ENCODE data around the gene STX5.
"Not testable (repeated sequence)": the region's sequence is repeated elsewhere in the genome, so short reads cannot be mapped to it uniquely, and the experiment has no call there.

STX5 gene, protein sequence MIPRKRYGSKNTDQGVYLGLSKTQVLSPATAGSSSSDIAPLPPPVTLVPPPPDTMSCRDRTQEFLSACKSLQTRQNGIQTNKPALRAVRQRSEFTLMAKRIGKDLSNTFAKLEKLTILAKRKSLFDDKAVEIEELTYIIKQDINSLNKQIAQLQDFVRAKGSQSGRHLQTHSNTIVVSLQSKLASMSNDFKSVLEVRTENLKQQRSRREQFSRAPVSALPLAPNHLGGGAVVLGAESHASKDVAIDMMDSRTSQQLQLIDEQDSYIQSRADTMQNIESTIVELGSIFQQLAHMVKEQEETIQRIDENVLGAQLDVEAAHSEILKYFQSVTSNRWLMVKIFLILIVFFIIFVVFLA

DNA sequence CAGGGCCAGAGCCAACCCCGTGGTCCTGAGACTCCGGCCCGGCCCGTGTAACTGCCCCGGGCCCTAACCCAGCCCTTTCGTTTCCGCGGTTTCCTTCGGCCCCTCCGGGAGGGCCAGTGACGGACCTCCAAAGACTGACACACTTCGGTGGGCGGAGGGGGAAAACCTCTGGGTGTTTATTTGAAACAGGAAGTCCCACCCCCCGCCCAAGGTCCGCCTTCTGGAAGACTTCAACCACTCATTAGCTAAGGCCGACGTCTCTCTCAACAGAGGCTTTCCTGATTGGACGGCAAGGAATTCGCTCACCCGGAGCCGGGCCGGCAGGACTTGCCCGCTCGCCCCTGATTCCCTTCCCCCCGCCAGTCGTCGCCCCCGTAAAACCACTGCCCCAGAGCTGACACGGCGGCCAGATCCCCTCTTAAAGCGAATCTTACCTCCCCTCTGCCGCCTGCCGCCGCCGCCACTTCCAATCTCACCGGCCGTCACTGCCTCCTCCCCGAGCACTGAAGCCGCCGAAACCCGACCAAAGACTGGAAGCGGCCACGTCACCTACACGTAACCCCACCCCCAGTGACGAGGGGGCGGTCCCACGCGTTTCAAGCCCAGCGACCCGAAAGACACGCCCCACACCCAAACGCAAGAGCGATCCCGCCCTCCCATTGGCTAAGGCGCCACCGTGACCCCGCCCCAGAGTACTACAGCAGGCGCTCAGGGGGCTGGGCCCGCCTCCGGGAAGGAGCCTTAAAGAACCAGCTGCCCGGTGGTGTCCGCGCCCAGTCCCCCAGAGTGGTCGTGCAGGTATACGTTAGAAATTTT lies at the start of gene STX5:
Gene STX5, minus strand, starts transcription at position 532 of the 816 bp plus-strand sequence. CDS start 808 bp downstream, outside the sequence.
- DNase-seq (ENCODE audit: low read depth): peak; percentile 87

DNA sequence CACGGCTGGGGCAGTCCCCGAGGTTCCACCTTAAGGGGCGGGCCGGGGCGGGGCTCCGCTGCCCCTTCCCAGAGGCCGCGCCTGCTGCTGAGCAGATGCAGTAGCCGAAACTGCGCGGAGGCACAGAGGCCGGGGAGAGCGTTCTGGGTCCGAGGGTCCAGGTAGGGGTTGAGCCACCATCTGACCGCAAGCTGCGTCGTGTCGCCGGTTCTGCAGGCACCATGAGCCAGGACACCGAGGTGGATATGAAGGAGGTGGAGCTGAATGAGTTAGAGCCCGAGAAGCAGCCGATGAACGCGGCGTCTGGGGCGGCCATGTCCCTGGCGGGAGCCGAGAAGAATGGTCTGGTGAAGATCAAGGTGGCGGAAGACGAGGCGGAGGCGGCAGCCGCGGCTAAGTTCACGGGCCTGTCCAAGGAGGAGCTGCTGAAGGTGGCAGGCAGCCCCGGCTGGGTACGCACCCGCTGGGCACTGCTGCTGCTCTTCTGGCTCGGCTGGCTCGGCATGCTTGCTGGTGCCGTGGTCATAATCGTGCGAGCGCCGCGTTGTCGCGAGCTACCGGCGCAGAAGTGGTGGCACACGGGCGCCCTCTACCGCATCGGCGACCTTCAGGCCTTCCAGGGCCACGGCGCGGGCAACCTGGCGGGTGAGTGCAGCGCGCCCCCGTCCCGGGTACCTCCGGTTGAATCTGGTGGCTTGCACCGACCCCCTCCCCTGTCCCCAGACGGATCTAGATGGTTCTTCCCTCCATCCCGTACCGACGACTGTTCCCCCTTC lies 49.1 kb upstream of the STX5 start, which contains the start of gene SLC3A2:
Gene SLC3A2, plus strand, starts transcription at position 94 of the 776 bp plus-strand sequence. Its CDS starts 128 bp downstream, at position 222.
- DNase-seq (ENCODE audit: low read depth): peak; percentile 51

DNA sequence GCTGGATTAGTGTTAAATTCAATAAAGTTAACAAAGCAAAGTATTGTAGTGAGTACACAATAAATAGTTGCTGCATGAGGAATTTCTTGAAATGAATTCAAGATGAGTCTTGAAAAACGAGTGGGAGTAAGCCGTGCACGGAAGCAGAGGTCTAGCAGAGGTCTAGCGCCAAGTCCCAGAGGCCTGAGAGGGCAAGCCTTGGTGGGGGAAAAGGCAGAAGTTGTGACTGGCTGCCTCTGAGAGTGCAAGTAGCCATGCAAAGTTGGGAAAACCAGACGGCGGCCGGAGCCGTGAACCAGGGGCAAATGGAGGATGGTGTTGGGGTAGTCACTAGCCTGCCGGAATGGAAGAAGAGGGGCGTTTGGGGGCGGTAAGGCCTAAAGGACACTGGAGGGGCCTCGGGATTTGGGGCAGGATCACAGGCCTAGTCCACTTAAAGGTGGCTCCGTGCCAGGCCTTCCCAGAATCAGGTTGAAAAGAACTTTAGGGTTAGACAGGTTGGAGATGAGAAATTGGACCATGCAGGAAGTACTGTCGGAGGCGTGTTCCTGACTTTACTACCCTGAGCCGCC lies 48.5 kb upstream of the STX5 start:
- DNase-seq (ENCODE audit: low read depth): peak; percentile 74

DNA sequence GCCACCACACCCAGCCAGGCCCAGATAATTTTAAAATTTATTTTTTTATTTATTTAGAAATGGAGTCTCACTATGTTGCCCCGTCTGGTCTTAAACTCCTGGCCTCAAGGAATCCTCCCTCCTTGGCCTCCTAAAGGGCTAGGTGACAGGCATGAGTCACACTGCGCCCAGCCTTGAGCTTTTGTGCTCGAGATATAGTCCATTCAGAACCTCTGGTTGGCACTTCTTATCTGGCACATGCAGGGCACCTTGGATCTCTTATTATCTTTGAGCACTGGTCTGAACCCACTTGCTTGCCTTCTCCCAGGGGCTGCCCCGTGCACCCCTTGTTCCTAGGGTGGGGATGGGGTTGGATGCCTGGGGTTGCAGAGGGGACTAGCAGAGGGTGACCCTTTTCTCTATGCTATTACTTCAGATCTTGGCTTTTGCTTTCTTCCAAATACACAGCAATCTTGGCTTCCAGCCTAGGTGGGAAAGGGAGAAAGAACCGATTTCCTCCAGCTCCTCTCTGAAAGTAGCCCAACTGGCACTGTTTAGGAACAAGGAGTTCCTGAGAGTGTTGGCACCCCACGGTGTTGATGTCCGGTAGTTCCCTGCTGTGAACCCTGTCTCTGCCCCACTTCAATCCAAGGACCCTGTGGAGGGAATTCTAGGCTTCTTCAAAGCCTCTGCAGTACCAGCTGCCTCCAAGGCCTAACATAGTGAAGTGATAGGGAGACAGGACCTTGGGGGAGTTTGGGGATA lies 47.6 kb upstream of the STX5 start:
- no peak for DNase-seq (ENCODE audit: low read depth)

DNA sequence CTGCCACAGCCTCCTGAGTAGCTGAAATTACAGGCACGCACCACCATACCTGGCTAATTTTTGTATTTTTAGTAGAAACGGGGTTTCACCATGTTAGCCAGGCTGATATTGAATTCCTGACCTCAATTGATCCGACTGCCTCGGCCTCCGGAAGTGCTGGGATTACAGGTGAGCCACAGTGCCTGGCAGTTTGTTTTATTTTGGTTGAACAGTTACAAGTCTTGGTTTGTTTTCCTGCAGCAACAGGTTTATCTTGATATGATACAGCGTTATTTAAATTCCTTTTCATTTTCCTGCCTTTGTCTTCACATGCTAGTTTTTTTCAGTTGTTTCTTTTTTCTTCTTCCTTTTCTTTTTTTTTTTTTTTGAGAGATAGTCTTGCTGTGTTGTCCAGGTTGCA lies 44.9 kb upstream of the STX5 start:
- no peak for DNase-seq (ENCODE audit: low read depth)

DNA sequence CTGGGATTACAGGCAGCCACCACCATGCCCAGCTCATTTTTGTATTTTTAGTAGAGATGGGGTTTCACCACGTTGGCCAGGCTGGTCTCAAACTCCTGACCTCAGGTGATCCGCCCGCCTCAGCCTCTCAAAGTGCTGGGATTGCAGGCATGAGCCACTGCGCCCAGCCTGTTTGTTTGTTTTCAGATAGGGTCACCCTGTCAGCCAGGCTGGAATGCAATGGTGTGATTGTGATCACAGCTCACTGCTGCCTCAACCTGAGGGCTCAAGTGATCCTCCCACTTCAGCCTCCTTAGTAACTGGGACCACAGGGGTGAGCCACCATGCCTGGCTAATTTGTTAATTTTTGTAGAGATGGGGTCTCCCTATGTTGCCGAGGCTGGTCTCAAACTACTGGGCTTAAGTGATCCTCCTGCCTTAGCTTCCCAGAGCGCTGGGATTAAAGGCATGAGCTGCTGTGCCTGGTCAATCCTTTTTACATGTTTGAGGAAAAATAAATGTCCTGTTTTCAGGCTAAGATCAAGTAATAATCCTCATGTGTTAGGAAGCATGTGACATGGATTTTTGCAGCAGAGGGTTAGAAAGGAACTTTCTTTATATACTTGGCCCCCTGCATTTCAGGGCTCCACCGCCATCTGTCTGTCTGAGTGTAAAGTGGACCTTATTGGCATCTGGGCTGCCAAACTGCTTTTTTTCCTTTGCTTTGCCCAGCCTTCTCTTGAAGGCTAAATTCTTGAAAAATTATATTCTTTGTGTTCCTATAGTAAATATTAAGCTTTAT lies 44.0 kb upstream of the STX5 start:
- no peak for DNase-seq (ENCODE audit: low read depth)

DNA sequence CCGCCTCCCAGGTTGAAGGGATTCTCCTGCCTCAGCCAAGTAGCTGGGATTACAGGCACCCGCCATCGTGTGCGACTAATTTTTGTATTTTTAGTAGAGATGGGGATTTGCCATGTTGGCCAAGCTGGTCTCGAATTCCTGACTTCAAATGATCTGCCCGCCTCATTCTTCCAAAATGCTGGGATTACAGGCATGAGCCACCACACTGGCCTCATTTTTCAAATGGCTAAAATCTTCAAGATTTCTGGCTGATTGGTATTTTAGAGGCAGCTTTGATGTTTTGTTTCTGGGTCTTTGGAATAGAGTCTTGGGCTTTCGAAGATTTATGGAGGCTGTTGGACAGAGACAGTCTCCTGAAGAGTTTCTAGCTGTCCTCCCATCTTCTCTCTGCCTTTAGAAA lies 43.0 kb upstream of the STX5 start:
- DNase-seq (ENCODE audit: low read depth): no peak

DNA sequence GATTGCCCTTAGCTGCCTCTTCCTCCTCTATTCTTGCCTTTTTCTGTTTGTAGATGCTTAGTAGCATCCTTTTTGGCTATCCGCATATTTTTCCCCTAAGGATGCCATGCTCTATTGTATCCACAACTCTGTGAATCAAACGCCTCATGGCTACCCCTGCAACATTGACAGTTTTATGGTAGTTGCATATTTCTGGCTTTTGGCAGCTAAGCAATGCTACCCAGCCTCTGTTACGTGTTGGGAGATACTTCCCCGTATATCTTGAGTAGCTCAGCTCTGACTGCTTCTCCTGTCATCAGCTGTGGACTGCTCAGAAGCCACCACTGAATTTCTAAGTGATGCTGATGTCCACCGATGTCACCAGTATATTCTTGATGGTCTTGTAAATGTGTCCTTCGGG lies 33.8 kb upstream of the STX5 start:
- no peak for DNase-seq (ENCODE audit: low read depth)

DNA sequence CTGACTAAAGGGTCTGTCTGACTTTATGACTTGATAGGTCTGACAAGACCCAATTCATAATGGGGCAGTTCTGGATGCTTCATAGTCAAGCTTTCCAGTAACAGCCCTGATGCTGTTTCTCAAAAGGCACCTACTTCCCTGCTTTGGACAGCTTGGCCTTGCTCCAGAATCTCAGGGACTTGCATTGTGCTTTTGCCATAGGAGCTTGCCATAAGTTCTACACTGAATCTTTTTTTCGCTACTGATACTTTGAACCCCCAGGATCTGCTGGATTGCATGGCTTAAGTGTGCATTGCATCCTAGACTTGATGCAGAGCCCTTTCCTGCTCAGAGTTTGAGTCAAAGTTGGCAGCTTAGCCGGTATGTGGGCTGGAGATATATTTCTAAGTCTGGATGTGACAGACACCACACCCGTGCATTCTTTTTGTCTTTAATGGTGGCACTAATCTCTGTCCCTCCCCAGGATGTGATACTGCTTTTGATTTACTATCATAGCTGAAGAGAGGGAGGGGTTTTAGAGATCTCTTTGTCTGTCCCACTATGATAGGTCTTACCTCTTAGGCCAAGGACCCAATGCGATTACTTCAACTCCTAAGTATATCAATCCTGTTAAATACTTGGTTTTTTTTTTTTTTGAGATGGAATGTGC lies 32.0 kb upstream of the STX5 start:
- no peak for DNase-seq (ENCODE audit: low read depth)

DNA sequence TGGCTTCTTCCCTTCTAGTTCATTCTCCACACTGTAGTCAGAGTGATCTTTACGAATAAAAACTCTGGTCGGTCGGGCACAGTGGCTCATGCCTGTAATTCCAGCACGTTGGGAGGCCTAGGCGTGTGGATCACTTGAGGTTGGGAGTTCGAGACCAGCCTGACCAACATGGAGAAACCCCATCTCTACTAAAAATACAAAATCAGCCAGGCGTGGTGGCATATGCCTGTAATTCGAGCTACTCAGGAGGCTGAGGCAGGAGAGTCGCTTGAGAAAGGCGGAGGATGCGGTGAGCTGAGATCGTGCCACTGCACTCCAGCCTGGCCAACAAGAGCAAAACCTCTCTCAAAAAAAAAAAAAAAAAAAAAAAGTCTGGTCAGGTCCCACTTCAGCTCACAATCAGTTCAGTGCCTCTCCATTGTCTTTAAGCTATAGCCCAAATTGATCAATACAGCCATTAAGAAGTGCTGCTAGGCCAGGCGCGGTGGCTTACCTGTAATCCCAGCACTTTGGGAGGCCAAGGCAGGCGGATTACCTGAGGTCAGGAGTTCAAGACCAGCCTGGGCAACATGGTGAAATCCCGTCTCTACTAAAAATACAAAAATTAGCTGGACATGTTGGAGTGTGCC lies 29.8 kb upstream of the STX5 start:
- DNase-seq (ENCODE audit: low read depth): not testable (repeated sequence)

DNA sequence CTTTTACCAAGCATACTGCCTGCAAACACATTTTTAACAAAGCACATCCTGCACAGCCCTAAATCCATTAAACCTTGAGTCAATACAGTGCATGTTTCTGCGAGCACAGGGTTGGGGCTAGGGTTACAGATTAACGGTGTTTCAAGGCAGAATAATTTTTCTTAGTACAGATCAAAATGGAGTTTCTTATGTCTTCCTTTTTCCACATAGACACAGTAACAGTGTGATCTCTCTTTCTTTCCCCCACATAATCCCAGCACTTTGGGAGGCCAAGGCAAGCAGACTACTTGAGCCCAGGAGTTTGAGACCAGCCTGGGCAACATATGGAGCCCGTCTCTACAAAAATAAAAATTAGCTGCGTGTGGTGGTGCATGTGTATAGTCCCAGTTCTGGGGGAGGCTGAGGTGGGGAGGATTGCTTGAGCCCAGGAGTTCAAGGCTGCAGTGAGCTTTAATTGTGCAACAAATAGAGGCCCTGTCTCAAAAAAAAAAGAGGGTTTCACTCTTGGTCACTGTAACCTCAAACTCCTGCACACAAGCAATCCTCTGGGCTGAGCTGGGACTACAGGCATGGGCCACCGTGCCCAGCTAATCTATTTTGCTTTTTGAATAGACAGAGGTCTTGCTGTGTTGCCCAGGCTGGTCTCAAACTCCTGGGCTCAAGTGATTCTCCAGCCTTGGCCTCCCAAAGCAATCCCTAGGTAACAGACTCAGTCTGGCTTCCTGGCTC lies 29.1 kb upstream of the STX5 start:
- DNase-seq (ENCODE audit: low read depth): no peak

DNA sequence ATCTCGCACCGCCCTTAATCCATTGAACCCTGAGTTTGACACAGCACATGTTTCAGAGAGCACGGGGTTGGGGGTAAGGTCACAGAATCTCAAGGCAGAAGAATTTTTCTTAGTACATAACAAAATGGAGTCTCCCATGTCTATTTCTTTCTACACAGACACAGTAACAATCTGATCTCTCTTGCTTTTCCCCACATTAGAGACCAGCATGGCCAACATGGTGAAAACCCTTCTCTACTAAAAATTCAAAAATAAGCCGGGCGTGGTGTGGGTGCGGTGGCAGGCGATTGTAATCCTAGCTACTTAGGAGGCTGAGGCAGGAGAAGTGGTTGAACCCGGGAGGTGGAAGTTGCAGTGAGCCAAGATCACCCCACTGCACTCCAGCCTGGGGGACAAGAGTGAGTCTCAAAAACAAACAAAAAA lies 27.4 kb upstream of the STX5 start:
- DNase-seq (ENCODE audit: low read depth): not testable (repeated sequence)

DNA sequence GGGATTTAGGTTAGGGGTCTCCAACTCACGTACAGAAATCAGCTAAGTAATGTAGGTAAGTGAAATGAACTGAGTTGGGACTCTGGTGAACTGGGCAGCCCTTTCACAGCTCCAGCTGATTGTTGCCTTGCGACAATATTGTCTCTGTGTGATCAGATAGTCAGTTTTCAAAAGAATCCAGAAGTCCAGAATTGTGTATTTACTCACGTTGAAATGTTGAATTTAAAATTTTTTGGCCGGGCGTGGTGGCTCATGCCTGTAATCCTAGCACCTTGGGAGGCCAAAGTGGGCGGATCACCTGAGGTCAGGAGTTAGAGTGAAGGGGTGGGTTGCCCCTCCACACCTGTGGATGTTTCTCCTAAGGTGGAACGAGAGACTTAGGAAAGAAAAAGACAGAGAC lies 26.4 kb upstream of the STX5 start:
- DNase-seq (ENCODE audit: low read depth): no peak

DNA sequence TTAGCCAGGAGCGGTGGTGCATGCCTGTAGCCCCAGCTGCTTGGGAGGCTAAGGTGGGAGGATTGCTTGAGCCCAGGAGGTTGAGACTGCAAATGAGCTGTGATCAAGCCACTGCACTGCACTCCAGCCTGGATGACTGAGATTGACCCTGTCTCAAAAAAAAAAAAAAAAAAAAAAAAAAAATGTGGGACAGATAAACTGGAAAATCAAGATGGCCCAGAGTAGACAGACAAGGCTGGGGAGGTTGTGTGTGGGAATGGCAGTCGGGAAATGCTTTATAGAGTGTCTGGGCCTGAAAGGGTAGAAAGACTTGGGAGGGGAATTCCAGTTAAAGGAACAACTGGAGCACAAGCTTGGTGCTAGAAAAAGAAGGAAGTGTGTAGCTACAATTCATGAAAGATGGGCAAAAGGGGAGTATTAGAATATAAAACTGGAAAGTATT lies 25.7 kb upstream of the STX5 start:
- no peak for DNase-seq (ENCODE audit: low read depth)

DNA sequence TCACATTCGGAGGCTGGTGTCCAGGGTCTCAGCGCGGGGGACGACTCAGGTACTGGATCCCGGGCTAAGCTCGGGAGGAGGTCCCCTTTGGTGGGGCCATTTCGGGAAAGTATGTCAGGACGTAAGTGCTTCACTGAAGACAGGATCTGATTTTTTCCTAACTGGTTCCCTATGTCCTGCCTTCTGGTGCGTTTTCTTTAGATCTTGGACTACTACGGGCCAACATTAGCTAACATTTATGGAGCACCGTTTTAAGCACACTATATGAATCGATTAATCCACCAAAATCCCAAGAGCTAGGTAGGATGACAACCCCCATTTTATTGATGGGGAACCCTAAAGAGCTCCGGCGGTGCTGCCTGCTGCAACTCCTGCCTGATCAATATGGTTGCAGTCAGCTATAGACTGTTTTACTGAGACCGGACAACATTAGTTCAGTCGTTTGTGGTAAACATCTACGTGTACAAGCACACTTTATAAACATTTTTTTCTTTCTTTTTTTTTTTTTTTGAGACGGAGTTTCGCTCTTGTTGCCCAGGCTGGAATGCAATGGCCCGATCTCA lies 24.6 kb upstream of the STX5 start:
- no peak for DNase-seq (ENCODE audit: low read depth)

DNA sequence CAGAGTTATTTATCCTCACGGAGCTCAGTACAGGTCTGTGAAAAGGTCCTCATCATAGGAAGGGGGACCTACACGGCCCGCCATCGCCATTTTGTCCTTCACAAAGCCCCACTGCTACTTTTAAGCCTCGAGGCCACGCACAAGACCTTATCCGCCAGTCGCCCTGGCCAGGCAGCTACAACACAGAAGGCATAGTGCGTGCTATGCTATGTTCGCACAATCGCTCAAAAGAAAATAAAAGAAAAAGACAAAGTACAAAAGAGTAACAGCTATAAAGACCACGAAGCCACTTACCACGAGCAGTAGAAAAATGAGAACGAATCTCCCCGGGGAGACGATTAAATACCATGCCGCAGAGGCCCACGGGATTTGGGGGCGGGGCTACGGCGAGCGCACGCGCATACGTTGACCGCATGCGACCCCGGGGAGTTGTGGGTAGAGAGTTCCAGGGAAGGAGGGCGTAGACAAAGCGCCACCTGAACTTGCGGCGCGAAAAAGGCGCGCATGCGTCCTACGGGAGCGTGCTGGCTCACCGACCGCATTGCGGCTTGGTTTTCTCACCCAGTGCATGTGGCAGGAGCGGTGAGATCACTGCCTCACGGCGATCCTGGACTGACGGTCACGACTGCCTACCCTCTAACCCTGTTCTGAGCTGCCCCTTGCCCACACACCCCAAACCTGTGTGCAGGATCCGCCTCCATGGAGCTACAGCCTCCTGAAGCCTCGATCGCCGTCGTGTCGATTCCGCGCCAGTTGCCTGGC lies 23.9 kb upstream of the STX5 start:
- DNase-seq (ENCODE audit: low read depth): peak; percentile 71

DNA sequence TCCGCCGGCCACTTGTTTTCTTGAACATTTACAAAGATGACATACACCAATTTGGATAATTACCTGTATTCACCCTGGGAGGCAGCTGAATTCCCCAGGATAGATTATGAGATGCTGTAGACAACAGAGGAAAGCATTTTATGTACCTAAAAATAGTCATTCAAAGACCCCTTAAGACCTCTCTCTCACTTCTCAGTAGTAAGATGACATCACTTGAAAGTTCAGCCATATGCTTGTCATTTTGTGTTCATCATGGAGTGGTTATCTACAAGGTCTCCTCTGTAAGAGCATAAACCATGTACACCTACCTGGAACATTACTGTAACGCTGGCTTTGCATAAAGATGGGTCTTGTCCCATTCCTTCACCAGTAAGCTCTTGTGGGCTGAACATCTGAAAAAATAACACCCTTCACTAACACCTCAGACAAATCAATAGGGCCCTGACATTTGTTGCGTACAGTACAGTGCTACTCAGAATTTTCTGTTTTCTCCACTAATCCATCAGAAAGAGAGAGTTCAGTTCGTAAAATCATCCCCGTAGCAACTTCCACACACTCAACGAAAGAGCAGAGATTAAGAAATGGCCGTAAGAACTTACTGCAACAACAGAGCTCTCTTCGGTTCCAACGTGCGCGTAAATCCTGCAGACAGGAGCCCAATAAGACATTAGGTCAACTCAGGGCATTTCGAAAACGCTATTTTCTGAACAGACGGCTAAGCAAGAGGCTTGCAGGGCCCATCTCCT lies 23.1 kb upstream of the STX5 start:
- DNase-seq (ENCODE audit: low read depth): no peak

All from GM04503 (cell line).